Tongue (tissue), 3 donors: ENCODE measurements around the gene PFDN2. TPM values are rescaled to one million over a fixed set of nuclear protein-coding genes. Genes with fewer than 3 reads are reported as not detected.

Source experiments
- DNase-seq: peaks from one replicate; pipeline ENCODE4 v3.0.0-alpha.2; 2015
- small RNA-seq: library from RNA; depleted of rRNA; stranded (forward); fragments of <200 nt; gene quantifications from one replicate; pipeline ENCODE3, GENCODE V24; 2014; ENCODE audit warnings: low replicate concordance
- total RNA-seq: library from RNA; depleted of rRNA; stranded (reverse); fragments of >200 nt; gene quantifications from one replicate; pipeline ENCODE4 v1.2.3, GENCODE V29; 2014

PFDN2 gene
- total RNA-seq, 1 donor from 2014 or later = 24.5 TPM

GRCh38 chr1:161051219-161051618, 66.6 kb downstream of the PFDN2 start:
- DNase-seq = no peak

Small RNA genes lying within 50 kb of the gene (small RNA-seq; reads per million reads assigned to genes)
- gene RF01225 = not detected

Other genes starting within 250 kb of the PFDN2 start
- gene ITLN1, start 232.9 kb downstream of the PFDN2 start, total RNA-seq = 0.62 TPM
- gene ITLN2, start 163.2 kb downstream of the PFDN2 start, total RNA-seq = not detected
- 30.0 TPM for gene F11R, start 96.9 kb downstream of the PFDN2 start, total RNA-seq
- 53.9 TPM for gene TSTD1, start 79.1 kb downstream of the PFDN2 start, total RNA-seq
- 50.4 TPM for gene USF1, start 72.1 kb downstream of the PFDN2 start, total RNA-seq
- 3.0 TPM for gene ARHGAP30, start 48.1 kb downstream of the PFDN2 start, total RNA-seq
- 18.0 TPM for gene NECTIN4, start 28.5 kb downstream of the PFDN2 start, total RNA-seq
- 3.3 TPM for gene KLHDC9, start 19.7 kb downstream of the PFDN2 start, total RNA-seq
- gene NIT1, start 68 bp upstream of the PFDN2 start, total RNA-seq = 19.3 TPM
- 37.6 TPM for gene DEDD, start 14.6 kb upstream of the PFDN2 start, total RNA-seq
- 109 TPM for gene UFC1, start 35.9 kb upstream of the PFDN2 start, total RNA-seq
- 16.5 TPM for gene USP21, start 41.5 kb upstream of the PFDN2 start, total RNA-seq
- gene PPOX, start 48.4 kb upstream of the PFDN2 start, total RNA-seq = 15.2 TPM
- gene B4GALT3, start 59.5 kb upstream of the PFDN2 start, total RNA-seq = 9.3 TPM
- gene ADAMTS4, start 81.0 kb upstream of the PFDN2 start, total RNA-seq = 18.9 TPM
- 174 TPM for gene NDUFS2, start 84.3 kb upstream of the PFDN2 start, total RNA-seq
- 4.4 TPM for gene FCER1G, start 97.3 kb upstream of the PFDN2 start, total RNA-seq
- not detected for gene APOA2, start 105.6 kb upstream of the PFDN2 start, total RNA-seq
- 11.3 TPM for gene TOMM40L, start 108.0 kb upstream of the PFDN2 start, total RNA-seq
- gene NR1I3, start 120.2 kb upstream of the PFDN2 start, total RNA-seq = not detected
- gene PCP4L1, start 140.7 kb upstream of the PFDN2 start, total RNA-seq = 4.9 TPM
- gene MPZ, start 191.9 kb upstream of the PFDN2 start, total RNA-seq = 67.9 TPM
- gene SDHC, start 196.3 kb upstream of the PFDN2 start, total RNA-seq = 41.9 TPM
- gene CFAP126, start 249.8 kb upstream of the PFDN2 start, total RNA-seq = not detected